GM21515 (cell line): ENCODE results near the gene APCDD1L.

Experiments
- ATAC-seq: cut with Tn5 transposase; IDR thresholded peaks from one replicate; pipeline ENCODE4 v1.9.1; 2021; ENCODE audit not compliant: unreplicated experiment

APCDD1L gene

GRCh38 chr20:58469616-58470015, 45.6 kb downstream of the APCDD1L start:
- ATAC-seq: no peak

GRCh38 chr20:58467572-58468527, 47.3 kb downstream of the APCDD1L start:
- ATAC-seq: no peak

GRCh38 chr20:58466729-58467571, 48.2 kb downstream of the APCDD1L start:
- no peak for ATAC-seq

GRCh38 chr20:58466095-58466708, 49.0 kb downstream of the APCDD1L start:
- no peak for ATAC-seq

GRCh38 chr20:58464838-58465237, 50.4 kb downstream of the APCDD1L start:
- ATAC-seq: no peak

- no peak for ATAC-seq
These were observed 51.9 kb downstream of the APCDD1L start for GRCh38 chr20:58463256-58463655.

GRCh38 chr20:58461899-58462298, 53.3 kb downstream of the APCDD1L start:
- ATAC-seq: no peak

- ATAC-seq: no peak
These were observed 54.1 kb downstream of the APCDD1L start for GRCh38 chr20:58461104-58461503.

GRCh38 chr20:58459058-58459750, 56.0 kb downstream of the APCDD1L start:
- peak; percentile 30 for ATAC-seq

- ATAC-seq: peak; percentile 94
These were observed 56.7 kb downstream of the APCDD1L start for GRCh38 chr20:58458342-58459057.

- no peak for ATAC-seq
These were observed 58.0 kb downstream of the APCDD1L start for GRCh38 chr20:58457083-58457695.

GRCh38 chr20:58454460-58454859, 60.7 kb downstream of the APCDD1L start:
- no peak for ATAC-seq

GRCh38 chr20:58453391-58453790, 61.8 kb downstream of the APCDD1L start:
- ATAC-seq: no peak

- ATAC-seq: no peak
These were observed 62.4 kb downstream of the APCDD1L start for GRCh38 chr20:58452667-58453255.

GRCh38 chr20:58450254-58450653, 64.9 kb downstream of the APCDD1L start:
- ATAC-seq: no peak

GRCh38 chr20:58449681-58450221, 65.4 kb downstream of the APCDD1L start:
- no peak for ATAC-seq

GRCh38 chr20:58448958-58449357, 66.2 kb downstream of the APCDD1L start:
- no peak for ATAC-seq

- no peak for ATAC-seq
These were observed 67.4 kb downstream of the APCDD1L start for GRCh38 chr20:58447511-58448391.
